Gastroesophageal sphincter (tissue), 4 donors: ENCODE measurements around the gene U2SURP. TPM values are rescaled to one million over a fixed set of nuclear protein-coding genes. Genes with fewer than 3 reads are reported as not detected.
A peak's percentile ranks its signal among the peaks of the same experiment; 100 is the strongest.

ENCODE experiments used
- ATAC-seq: fragments of 150-250 bp; one replicate; pipeline ENCODE4 v1.9.1; 2016; ENCODE audit warnings: mild to moderate bottlenecking, moderate library complexity
- H3K27ac ChIP-seq, 4 donors: fragments of 200-600 bp; sonication (generic) in 3 of 4; 1 replicate in 3 of 4; 2 replicates in 1 of 4; pipeline ENCODE4 v1.5.1; 2016 to 2019
- H3K27me3 ChIP-seq: fragments of 200-600 bp; sonication (generic); one replicate; pipeline ENCODE4 v1.5.1; 2019
- H3K36me3 ChIP-seq, 2 donors: fragments of 200-600 bp; sonication (generic); one replicate each; pipeline ENCODE4 v1.5.1; 2019; ENCODE audit warnings: control low read depth in 1 of 2
- H3K4me1 ChIP-seq, 3 donors: fragments of 200-600 bp; sonication (generic); 1 replicate in 2 of 3; 2 replicates in 1 of 3; pipeline ENCODE4 v1.5.1; 2016 to 2019; ENCODE audit warnings: control low read depth in 2 of 3
- H3K4me3 ChIP-seq, 2 donors: fragments of 200-600 bp; sonication (generic); one replicate each; pipeline ENCODE4 v1.5.1; 2019; ENCODE audit warnings: mild to moderate bottlenecking in 1 of 2, moderate library complexity in 1 of 2
- H3K9me3 ChIP-seq, 3 donors: fragments of 200-600 bp; sonication (generic); one replicate each; pipeline ENCODE4 v1.5.1; 2017 to 2019; ENCODE audit warnings: control low read depth in 2 of 3
- EP300 ChIP-seq: sonication (generic); formaldehyde crosslinking; IDR thresholded peaks from one replicate; pipeline ENCODE4 v1.6.1; 2017; ENCODE audit warnings: antibody characterized with exemption, mild to moderate bottlenecking
- POLR2A ChIP-seq, 2 donors: fragments of 450-650 bp; IDR thresholded peaks; one replicate each; pipeline ENCODE4 v1.6.1; 2017; ENCODE audit warnings: antibody characterized with exemption in 2 of 2, mild to moderate bottlenecking in 2 of 2, moderate library complexity in 1 of 2
- POLR2AphosphoS5 ChIP-seq: sonication (generic); formaldehyde crosslinking; IDR thresholded peaks from one replicate; pipeline ENCODE4 v1.6.1; 2017; ENCODE audit warnings: antibody characterized with exemption
- WGBS, 2 donors: methylation state at CpG; one replicate each; pipeline ENCODE4 v1.1.5; 2018; ENCODE audit warnings: low coverage in 1 of 2; 5-methylcytosine and 5-hydroxymethylcytosine counted together
- total RNA-seq, 4 donors: library from RNA; depleted of rRNA; stranded (reverse); fragments of >200 nt; gene quantifications; one replicate each; pipeline ENCODE4 v1.1.0, GENCODE V29; 2016
- TF ChIP-seq, protein P1 (sequence below), 4 experiments: fragments of 200-600 bp in 2 of 4; fragments of 450-650 bp in 2 of 4; sonication (generic) in 1 of 4; IDR thresholded peaks; one replicate each; pipeline ENCODE4 v1.5.1; 2017 to 2019; ENCODE audit warnings: antibody characterized with exemption in 4 of 4, mild to moderate bottlenecking in 2 of 4, moderate library complexity in 2 of 4

The U2SURP gene
- total RNA-seq, 4 donors from 2014 or later, result 40.5 to 111 (median 60.4) TPM

DNA sequence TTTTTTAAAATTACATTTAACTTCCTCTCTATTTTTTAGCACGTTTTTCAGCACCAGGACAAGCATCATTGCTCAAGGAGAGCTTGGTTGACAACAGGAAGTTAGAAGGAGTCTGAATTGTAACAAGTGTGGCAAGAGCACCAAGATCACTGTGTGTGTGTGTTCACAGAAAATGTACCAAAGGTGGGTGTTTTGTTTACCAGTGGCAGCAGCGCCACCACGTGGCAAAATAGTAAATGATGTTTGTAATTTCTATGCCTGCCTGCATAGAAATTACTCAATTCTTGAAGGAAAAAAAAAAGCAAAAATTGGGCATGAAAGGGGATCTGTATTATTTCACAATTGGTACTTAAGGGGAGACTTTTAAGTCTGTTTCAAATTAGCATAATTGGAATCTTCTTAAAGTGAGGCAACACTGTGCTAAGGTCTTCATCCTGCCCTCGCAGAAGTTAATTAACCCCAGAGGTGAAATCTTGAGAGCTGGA is 7.4 kb upstream of the U2SURP start:
- ATAC-seq, result peak; percentile 74
- Histone ChIP-seq H3K4me1 (peaks cover 0 to 13% (median 0%) of the 10 kb centered on the region in 3 donors), H3K27me3 (no peaks in the 10 kb centered on the region), H3K4me3 (no peak overlapping the region), H3K27ac (no peak overlapping the region), H3K9me3 (no peaks in the 10 kb centered on the region), H3K36me3 (no peaks in the 10 kb centered on the region)
- TF ChIP-seq POLR2AphosphoS5, result no peak
- no peak for TF ChIP-seq EP300
- TF ChIP-seq POLR2A (IDR thresholded peaks at IDR 0.05), result no peak
- TF ChIP-seq, protein P1, sequence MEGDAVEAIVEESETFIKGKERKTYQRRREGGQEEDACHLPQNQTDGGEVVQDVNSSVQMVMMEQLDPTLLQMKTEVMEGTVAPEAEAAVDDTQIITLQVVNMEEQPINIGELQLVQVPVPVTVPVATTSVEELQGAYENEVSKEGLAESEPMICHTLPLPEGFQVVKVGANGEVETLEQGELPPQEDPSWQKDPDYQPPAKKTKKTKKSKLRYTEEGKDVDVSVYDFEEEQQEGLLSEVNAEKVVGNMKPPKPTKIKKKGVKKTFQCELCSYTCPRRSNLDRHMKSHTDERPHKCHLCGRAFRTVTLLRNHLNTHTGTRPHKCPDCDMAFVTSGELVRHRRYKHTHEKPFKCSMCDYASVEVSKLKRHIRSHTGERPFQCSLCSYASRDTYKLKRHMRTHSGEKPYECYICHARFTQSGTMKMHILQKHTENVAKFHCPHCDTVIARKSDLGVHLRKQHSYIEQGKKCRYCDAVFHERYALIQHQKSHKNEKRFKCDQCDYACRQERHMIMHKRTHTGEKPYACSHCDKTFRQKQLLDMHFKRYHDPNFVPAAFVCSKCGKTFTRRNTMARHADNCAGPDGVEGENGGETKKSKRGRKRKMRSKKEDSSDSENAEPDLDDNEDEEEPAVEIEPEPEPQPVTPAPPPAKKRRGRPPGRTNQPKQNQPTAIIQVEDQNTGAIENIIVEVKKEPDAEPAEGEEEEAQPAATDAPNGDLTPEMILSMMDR (IDR thresholded peaks at IDR 0.05), result peak; percentile 45 to 72 (median 56)
- WGBS, 2 donors, result 16 to 21% methylated on average over 4 of the region's 4 CpGs

DNA sequence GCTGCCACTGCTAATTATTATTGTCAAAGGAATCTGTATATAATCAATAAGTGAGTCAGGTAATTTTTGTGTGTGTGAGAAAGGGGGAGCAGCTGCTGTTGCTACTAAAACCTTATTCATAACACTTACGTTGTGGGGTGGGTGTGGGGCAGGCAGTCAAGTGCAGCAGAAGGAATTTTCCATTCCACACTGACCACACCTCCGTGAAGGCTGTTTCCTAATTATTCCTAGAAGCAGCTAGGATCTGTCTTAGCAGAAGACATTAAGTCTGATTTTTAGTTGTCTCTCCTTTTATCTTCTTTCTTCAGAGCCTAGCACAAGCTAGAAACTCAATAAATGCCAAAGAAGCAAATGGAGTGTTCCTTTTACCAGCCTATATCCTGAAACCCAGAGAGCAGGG is 4.0 kb upstream of the U2SURP start:
- TF ChIP-seq POLR2A (IDR thresholded peaks at IDR 0.05) (no peak), EP300 (no peak), POLR2AphosphoS5 (no peak)
- TF ChIP-seq, protein P1 (IDR thresholded peaks at IDR 0.05), result no peak
- H3K27me3 ChIP-seq, result no peaks in the 10 kb centered on the region
- H3K36me3 ChIP-seq, result no peaks in the 10 kb centered on the region
- H3K27ac ChIP-seq, result peak overlapping the region in 1 of 4 donors; percentile 19
- ATAC-seq, result no peak
- peaks cover 3 to 33% (median 9%) of the 10 kb centered on the region in 3 donors for H3K4me1 ChIP-seq
- WGBS, 2 donors, result 19 to 30% methylated on average over 2 of the region's 2 CpGs
- H3K4me3 ChIP-seq, result no peak overlapping the region
- no peaks in the 10 kb centered on the region for H3K9me3 ChIP-seq

GRCh38 chr3:142998439-142998838 is 2.9 kb upstream of the U2SURP start:
- Histone ChIP-seq H3K27me3 (no peaks in the 10 kb centered on the region), H3K4me1 (peaks cover 3 to 45% (median 14%) of the 10 kb centered on the region in 3 donors), H3K4me3 (no peak overlapping the region), H3K9me3 (no peaks in the 10 kb centered on the region), H3K36me3 (no peaks in the 10 kb centered on the region), H3K27ac (peak overlapping the region in 1 of 4 donors; percentile 92)
- TF ChIP-seq POLR2A (IDR thresholded peaks at IDR 0.05), result no peak
- 70 to 75% methylated on average over 1 to 3 of the region's 3 CpGs for WGBS, 2 donors
- ATAC-seq, result no peak

- Histone ChIP-seq H3K27me3 (no peaks in the 10 kb centered on the region), H3K9me3 (no peaks in the 10 kb centered on the region), H3K4me3 (no peak overlapping the region), H3K4me1 (peaks cover 3 to 59% (median 14%) of the 10 kb centered on the region in 3 donors), H3K36me3 (no peaks in the 10 kb centered on the region), H3K27ac (peak overlapping the region; percentile 81 to 95 (median 92))
- ATAC-seq, result no peak
- TF ChIP-seq POLR2A (IDR thresholded peaks at IDR 0.05) (no peak), POLR2AphosphoS5 (no peak), EP300 (no peak)
- TF ChIP-seq, protein P1 (IDR thresholded peaks at IDR 0.05), result no peak
- 67% methylated on average over 3 of the region's 4 CpGs; no CpG with 5 or more reads in 1 of the 2 donors for WGBS, 2 donors
Measured at GRCh38 chr3:142999881-143000280, 1.5 kb upstream of the U2SURP start.

DNA sequence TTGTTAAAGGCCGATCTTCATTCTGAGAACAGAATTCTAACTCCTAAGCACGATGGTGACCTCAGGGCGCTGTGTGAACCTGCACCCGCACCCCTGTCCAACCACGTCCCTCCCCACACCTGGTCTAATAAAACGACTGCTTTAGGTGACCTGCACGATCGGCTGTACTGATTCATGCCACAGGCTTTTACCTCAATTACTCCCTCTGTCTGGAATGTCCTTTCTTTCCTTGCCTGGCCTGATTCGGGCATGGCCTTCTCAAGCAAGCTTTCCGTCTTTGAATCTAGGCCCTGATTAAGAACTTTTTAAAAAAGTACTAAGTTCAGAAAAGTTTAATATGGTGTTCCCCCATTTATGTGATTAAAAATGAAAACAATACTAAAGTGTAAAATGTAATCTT is 842 bp upstream of the U2SURP start:
- Histone ChIP-seq H3K4me1 (peaks cover 3 to 65% (median 14%) of the 10 kb centered on the region in 3 donors), H3K4me3 (peak overlapping the region; percentile 75 to 85), H3K27me3 (no peaks in the 10 kb centered on the region), H3K9me3 (no peaks in the 10 kb centered on the region), H3K36me3 (no peaks in the 10 kb centered on the region), H3K27ac (peak overlapping the region; percentile 81 to 95 (median 92))
- no peak for ATAC-seq
- WGBS, 2 donors, result 11 to 22% methylated on average over 10 of the region's 10 CpGs
- TF ChIP-seq EP300, result no peak
- TF ChIP-seq, protein P1 (IDR thresholded peaks at IDR 0.05), result no peak
- TF ChIP-seq POLR2AphosphoS5, result no peak
- no peak for TF ChIP-seq POLR2A (IDR thresholded peaks at IDR 0.05)
